Measurements from ENCODE around the gene KIAA1328.

KIAA1328 gene

GRCh38 chr18:37222354-37222998 lies 393.5 kb downstream of the KIAA1328 start:
- no peak for DNase-seq (ENCODE audit: low read depth)

- DNase-seq (ENCODE audit: low read depth): no peak
Observed at GRCh38 chr18:37222999-37223378, 394.1 kb downstream of the KIAA1328 start.

GRCh38 chr18:37225279-37225678 lies 396.4 kb downstream of the KIAA1328 start:
- no peak for DNase-seq (ENCODE audit: low read depth)

GRCh38 chr18:37230768-37231167 lies 401.8 kb downstream of the KIAA1328 start:
- no peak for DNase-seq (ENCODE audit: low read depth)

GRCh38 chr18:37231251-37231650 lies 402.3 kb downstream of the KIAA1328 start:
- DNase-seq (ENCODE audit: low read depth): no peak

- no peak for DNase-seq (ENCODE audit: low read depth)
Observed at GRCh38 chr18:37235583-37235982, 406.7 kb downstream of the KIAA1328 start.

GRCh38 chr18:37238282-37239108 lies 409.6 kb downstream of the KIAA1328 start:
- no peak for DNase-seq (ENCODE audit: low read depth)

- DNase-seq (ENCODE audit: low read depth): no peak
Observed at GRCh38 chr18:37242091-37242490, 413.2 kb downstream of the KIAA1328 start.

GRCh38 chr18:37242826-37243560 lies 414.1 kb downstream of the KIAA1328 start:
- DNase-seq (ENCODE audit: low read depth): no peak

GRCh38 chr18:37243741-37244140 lies 414.8 kb downstream of the KIAA1328 start:
- no peak for DNase-seq (ENCODE audit: low read depth)

GRCh38 chr18:37244618-37245017 lies 415.7 kb downstream of the KIAA1328 start:
- no peak for DNase-seq (ENCODE audit: low read depth)

- no peak for DNase-seq (ENCODE audit: low read depth)
Observed at GRCh38 chr18:37246779-37247340, 417.9 kb downstream of the KIAA1328 start.

GRCh38 chr18:37247497-37248161 lies 418.7 kb downstream of the KIAA1328 start:
- DNase-seq (ENCODE audit: low read depth): no peak

GRCh38 chr18:37248281-37248680 lies 419.4 kb downstream of the KIAA1328 start:
- no peak for DNase-seq (ENCODE audit: low read depth)

GRCh38 chr18:37249171-37249886 lies 420.4 kb downstream of the KIAA1328 start:
- no peak for DNase-seq (ENCODE audit: low read depth)

- no peak for DNase-seq (ENCODE audit: low read depth)
Observed at GRCh38 chr18:37249895-37250618, 421.1 kb downstream of the KIAA1328 start.

- DNase-seq (ENCODE audit: low read depth): no peak
Observed at GRCh38 chr18:37251679-37252078, 422.8 kb downstream of the KIAA1328 start.

- no peak for DNase-seq (ENCODE audit: low read depth)
Observed at GRCh38 chr18:37252342-37252741, 423.4 kb downstream of the KIAA1328 start.

- DNase-seq (ENCODE audit: low read depth): no peak
Observed at GRCh38 chr18:37252854-37253393, 424.0 kb downstream of the KIAA1328 start.
